Fibroblast of lung (primary cell): ENCODE data around the gene HMX1.

Experiments
- CTCF ChIP-seq, 2 donors: IDR thresholded peaks in 1 of 2; conservative IDR thresholded peaks in 1 of 2; 1 replicate in 1 of 2; 2 replicates in 1 of 2; pipeline ENCODE4 v1.5.1; 2011 to 2012; ENCODE audit warnings: low read length in 2 of 2, control low read depth in 1 of 2, inconsistent platforms in 1 of 2, low read depth in 1 of 2, mild to moderate bottlenecking in 1 of 2
- EZH2 ChIP-seq: IDR thresholded peaks from 2 replicates; pipeline ENCODE4 v1.5.1; 2012; ENCODE audit warnings: low read length, control low read depth, mild to moderate bottlenecking; ENCODE audit errors: missing control alignments

- TF ChIP-seq CTCF (conservative IDR thresholded peaks at IDR 0.05 in 1 of 2, IDR thresholded peaks at IDR 0.05 in 1 of 2; ENCODE audit: low read depth in 1 of 2, low read length in 2 of 2): no peak
- peak; percentile 80 for TF ChIP-seq EZH2
These were observed 1.0 kb upstream of the HMX1 start for GRCh38 chr4:8872402-8873291.
